HG03439 (cell line): Measurements from ENCODE around the gene CHST13.

Experiments used
- ATAC-seq: cut with Tn5 transposase; IDR thresholded peaks from one replicate; pipeline ENCODE4 v1.9.1; 2021; ENCODE audit warnings: mild to moderate bottlenecking, moderate library complexity; ENCODE audit not compliant: unreplicated experiment

Gene CHST13

GRCh38 chr3:126539558-126540250 lies 15.7 kb downstream of the CHST13 start:
- no peak for ATAC-seq

- no peak for ATAC-seq
Observed at GRCh38 chr3:126540342-126540849, 16.4 kb downstream of the CHST13 start.

GRCh38 chr3:126540951-126541627 lies 17.1 kb downstream of the CHST13 start:
- no peak for ATAC-seq

GRCh38 chr3:126541628-126542339 lies 17.8 kb downstream of the CHST13 start:
- no peak for ATAC-seq

GRCh38 chr3:126542340-126543241 lies 18.6 kb downstream of the CHST13 start:
- ATAC-seq: no peak

- ATAC-seq: no peak
Observed at GRCh38 chr3:126543457-126544061, 19.6 kb downstream of the CHST13 start.

- no peak for ATAC-seq
Observed at GRCh38 chr3:126544596-126545281, 20.8 kb downstream of the CHST13 start.

- ATAC-seq: no peak
Observed at GRCh38 chr3:126545544-126545943, 21.6 kb downstream of the CHST13 start.

- no peak for ATAC-seq
Observed at GRCh38 chr3:126546013-126546412, 22.1 kb downstream of the CHST13 start.

- ATAC-seq: no peak
Observed at GRCh38 chr3:126546549-126547239, 22.7 kb downstream of the CHST13 start.

- ATAC-seq: no peak
Observed at GRCh38 chr3:126547721-126548120, 23.8 kb downstream of the CHST13 start.

- no peak for ATAC-seq
Observed at GRCh38 chr3:126548556-126549466, 24.9 kb downstream of the CHST13 start.

GRCh38 chr3:126549861-126550487 lies 26.0 kb downstream of the CHST13 start:
- no peak for ATAC-seq

- no peak for ATAC-seq
Observed at GRCh38 chr3:126550488-126551051, 26.6 kb downstream of the CHST13 start.

GRCh38 chr3:126551121-126551838 lies 27.3 kb downstream of the CHST13 start:
- no peak for ATAC-seq

- no peak for ATAC-seq
Observed at GRCh38 chr3:126551839-126552687, 28.1 kb downstream of the CHST13 start.
